Activated naive CD8-positive, alpha-beta T cell treated with anti-CD3 and anti-CD28 coated beads, Interleukin-2, amount 50 U/mL, for 24 hours (primary cell): ENCODE measurements around the gene GNAS.

Experiments
- ATAC-seq: fragments of 150-1000 bp; cut with Tn5 transposase; one replicate; pipeline ENCODE4 v1.10.0; 2021
- DNase-seq: peaks from one replicate; pipeline ENCODE4 v3.0.0; 2021
- H3K27ac Mint-ChIP-seq: one replicate; pipeline ENCODE4 v1.8.0; 2021; ENCODE audit warnings: mild to moderate bottlenecking, mixed read lengths
- H3K27me3 Mint-ChIP-seq: one replicate; pipeline ENCODE4 v1.8.0; 2021; ENCODE audit warnings: mixed read lengths
- H3K36me3 Mint-ChIP-seq: one replicate; pipeline ENCODE4 v1.8.0; 2021; ENCODE audit warnings: low read depth, mixed read lengths
- H3K4me1 Mint-ChIP-seq: one replicate; pipeline ENCODE4 v1.8.0; 2021; ENCODE audit warnings: mixed read lengths
- H3K4me3 Mint-ChIP-seq: one replicate; pipeline ENCODE4 v1.8.0; 2021; ENCODE audit warnings: mild to moderate bottlenecking, moderate library complexity, mixed read lengths
- H3K9me3 Mint-ChIP-seq: one replicate; pipeline ENCODE4 v1.8.0; 2021; ENCODE audit warnings: mixed read lengths

GNAS gene

GRCh38 chr20:58854638-58855471, 2.3 kb downstream of the GNAS start:
- no peak overlapping the region for H3K27ac Mint-ChIP-seq
- no peak for ATAC-seq

DNA sequence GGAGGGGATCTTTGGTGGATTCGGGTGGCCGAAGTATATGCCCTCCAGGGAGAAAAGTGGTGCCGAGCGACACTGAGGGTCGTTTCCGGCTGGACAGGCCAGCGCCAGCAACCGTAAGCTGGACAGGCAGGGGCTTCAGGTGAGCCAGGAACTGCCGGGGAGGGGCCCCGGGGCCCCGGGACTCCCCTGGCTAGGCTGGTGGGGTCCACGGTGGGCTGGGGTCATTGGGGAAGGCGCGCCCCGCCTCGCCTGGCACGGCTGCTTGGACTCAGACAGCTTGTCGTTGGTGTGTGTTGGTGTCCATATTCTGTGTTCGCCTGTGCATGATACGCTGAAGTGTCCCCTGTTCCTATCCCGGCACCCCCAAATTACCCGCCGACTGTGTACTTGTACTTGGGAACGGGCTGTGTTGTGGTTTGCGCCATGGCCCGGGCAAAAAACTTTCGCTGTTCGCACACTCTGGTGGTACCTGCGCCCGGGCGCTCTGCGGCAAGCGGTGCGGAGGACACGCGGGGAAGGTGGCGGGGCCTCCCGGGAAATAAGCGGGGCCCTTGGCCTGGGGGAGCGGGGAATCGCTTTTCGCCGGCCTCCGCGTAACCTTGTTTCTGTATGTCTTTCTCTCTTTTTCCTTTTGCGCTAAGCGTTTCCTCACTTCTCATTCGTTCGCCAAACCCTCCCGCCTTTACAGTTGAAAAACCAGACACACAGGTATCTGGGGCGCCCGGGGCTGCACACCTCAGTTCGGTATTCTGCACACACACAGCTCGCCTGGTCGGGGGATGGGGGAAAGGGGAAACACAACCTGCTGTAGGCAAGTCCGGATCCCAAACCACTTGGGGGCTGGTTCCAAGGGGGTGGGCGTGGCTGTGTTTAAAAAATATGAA, 3.2 kb downstream of the GNAS start:
- DNase-seq (no peak), ATAC-seq (no peak)
- Mint-ChIP-seq H3K4me1 (peaks cover 13% of the 10 kb centered on the region), H3K4me3 (no peak overlapping the region), H3K9me3 (no peaks in the 10 kb centered on the region), H3K27me3 (peaks cover 59% of the 10 kb centered on the region), H3K36me3 (no peaks in the 10 kb centered on the region), H3K27ac (no peak overlapping the region)

More at GRCh38 chr20:58854638-58855471, 2.3 kb downstream of the GNAS start:
- Mint-ChIP-seq H3K27me3 (peaks cover 56% of the 10 kb centered on the region), H3K4me1 (peaks cover 17% of the 10 kb centered on the region), H3K9me3 (no peaks in the 10 kb centered on the region), H3K4me3 (peak overlapping the region; percentile 29), H3K36me3 (no peaks in the 10 kb centered on the region)
- DNase-seq, result no peak

GRCh38 chr20:58863044-58863790, 10.7 kb downstream of the GNAS start:
- Mint-ChIP-seq H3K4me3 (no peak overlapping the region), H3K27me3 (peaks cover 37% of the 10 kb centered on the region), H3K36me3 (no peaks in the 10 kb centered on the region), H3K27ac (no peak overlapping the region), H3K9me3 (no peaks in the 10 kb centered on the region), H3K4me1 (peaks cover 6% of the 10 kb centered on the region)
- ATAC-seq (peak; percentile 24), DNase-seq (no peak)

GRCh38 chr20:58864346-58864745, 11.8 kb downstream of the GNAS start:
- no peak for DNase-seq
- Mint-ChIP-seq H3K36me3 (no peaks in the 10 kb centered on the region), H3K9me3 (no peaks in the 10 kb centered on the region), H3K4me3 (no peak overlapping the region), H3K4me1 (peaks cover 6% of the 10 kb centered on the region), H3K27ac (no peak overlapping the region), H3K27me3 (peaks cover 29% of the 10 kb centered on the region)
- ATAC-seq, result no peak

DNA sequence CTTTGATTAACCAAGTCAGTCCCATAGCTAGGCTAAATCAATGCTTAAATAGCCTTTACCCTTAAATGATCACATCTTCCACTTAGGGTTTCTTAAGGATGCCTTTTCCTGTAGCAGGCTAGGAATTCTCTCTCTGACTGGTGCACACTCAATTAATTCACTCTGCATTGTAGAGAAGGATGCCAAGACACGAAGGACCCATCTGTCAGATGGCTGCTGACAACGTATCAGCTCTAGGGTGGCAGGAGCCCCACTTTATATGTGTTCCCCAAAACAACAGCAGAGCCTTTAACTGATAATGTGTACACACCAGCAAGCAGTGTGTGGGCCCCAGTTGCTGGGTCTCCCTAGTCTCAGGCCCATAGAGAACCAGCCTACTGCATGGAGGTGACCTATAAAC, 13.3 kb downstream of the GNAS start:
- H3K4me1 Mint-ChIP-seq, result peaks cover 15% of the 10 kb centered on the region

GRCh38 chr20:58867211-58867610, 14.7 kb downstream of the GNAS start:
- H3K27me3 Mint-ChIP-seq, result peaks cover 15% of the 10 kb centered on the region
- ATAC-seq (no peak), DNase-seq (no peak)
- no peak overlapping the region for H3K4me3 Mint-ChIP-seq
- peaks cover 17% of the 10 kb centered on the region for H3K4me1 Mint-ChIP-seq
- no peaks in the 10 kb centered on the region for H3K36me3 Mint-ChIP-seq
- no peaks in the 10 kb centered on the region for H3K9me3 Mint-ChIP-seq
- H3K27ac Mint-ChIP-seq, result no peak overlapping the region

More for the DNA sequence above, 13.3 kb downstream of the GNAS start:
- Mint-ChIP-seq H3K4me3 (no peak overlapping the region), H3K36me3 (no peaks in the 10 kb centered on the region), H3K27ac (no peak overlapping the region), H3K27me3 (peaks cover 22% of the 10 kb centered on the region), H3K9me3 (no peaks in the 10 kb centered on the region)
- ATAC-seq (no peak), DNase-seq (no peak)

- H3K27me3 Mint-ChIP-seq, result peaks cover 5% of the 10 kb centered on the region
- DNase-seq (no peak), ATAC-seq (no peak)
- no peak overlapping the region for H3K27ac Mint-ChIP-seq
- no peak overlapping the region for H3K4me3 Mint-ChIP-seq
- no peaks in the 10 kb centered on the region for H3K36me3 Mint-ChIP-seq
- no peaks in the 10 kb centered on the region for H3K9me3 Mint-ChIP-seq
- H3K4me1 Mint-ChIP-seq, result peaks cover 11% of the 10 kb centered on the region
These were observed 16.3 kb downstream of the GNAS start for GRCh38 chr20:58868795-58869194.

DNA sequence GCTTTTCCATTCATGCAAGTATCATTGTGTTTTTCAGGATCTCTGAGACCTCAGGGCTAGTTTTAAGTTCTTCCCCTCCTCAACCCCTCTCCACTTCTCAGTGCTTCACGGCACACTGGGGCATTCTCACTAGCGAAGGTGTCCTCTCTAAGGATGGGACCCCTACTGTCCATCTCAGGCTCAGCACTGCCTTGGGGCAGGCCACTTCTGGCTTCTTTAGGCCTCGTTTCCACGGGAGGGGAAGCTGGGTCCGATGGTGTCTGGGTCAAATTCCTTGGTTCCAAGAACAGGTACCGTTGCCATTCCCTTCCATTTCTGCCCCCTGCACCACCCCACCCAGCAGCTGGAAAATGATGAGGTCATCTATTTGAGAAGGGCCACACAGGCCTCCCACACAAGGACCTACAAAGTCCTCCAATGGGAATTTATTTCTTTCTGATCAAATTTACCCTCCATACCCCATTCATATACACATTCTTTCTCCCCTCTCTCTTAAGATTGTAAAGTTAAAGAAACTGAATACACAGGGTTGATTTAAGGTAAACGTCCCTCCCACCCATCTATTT, 17.2 kb downstream of the GNAS start:
- no peak overlapping the region for H3K4me3 Mint-ChIP-seq
- H3K27ac Mint-ChIP-seq, result no peak overlapping the region
- H3K9me3 Mint-ChIP-seq, result no peaks in the 10 kb centered on the region
- peaks cover 11% of the 10 kb centered on the region for H3K4me1 Mint-ChIP-seq
- H3K27me3 Mint-ChIP-seq, result peaks cover 5% of the 10 kb centered on the region
- DNase-seq (no peak), ATAC-seq (no peak)
- no peaks in the 10 kb centered on the region for H3K36me3 Mint-ChIP-seq

DNA sequence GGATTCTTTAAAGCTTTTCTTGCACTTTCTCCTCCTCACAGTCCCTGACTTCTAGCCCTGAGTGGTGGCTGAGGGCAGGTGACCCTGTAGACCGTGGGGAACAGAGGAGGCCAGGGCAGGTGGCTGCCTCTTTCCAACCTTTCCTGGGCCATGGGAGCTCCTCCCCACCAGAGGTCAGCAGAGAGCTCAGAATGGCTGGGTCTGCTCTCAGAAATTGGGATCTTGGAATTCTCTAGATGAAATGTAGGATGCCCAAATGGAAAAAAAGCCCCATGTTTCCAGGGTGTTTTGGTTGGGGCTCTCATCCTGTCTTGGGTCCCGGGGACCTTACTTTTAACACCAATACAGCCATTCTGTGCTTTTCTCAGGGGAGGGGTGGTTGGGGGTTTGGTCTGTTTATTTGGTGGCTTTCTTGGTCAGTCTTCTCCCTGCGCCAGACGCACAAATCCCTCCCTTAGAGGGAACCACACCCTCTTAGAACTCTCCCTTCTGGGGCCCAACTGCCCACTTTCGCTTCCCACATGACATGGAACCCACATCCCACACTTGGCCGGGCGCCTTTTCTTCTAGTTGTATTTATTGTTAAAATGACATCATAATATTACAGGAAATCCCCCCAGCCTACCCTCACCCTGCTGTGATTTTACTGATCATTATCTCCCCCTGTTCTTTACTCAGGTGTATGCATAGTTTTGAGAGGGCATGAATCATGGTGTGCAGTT, 17.9 kb downstream of the GNAS start:
- peak; percentile 63 for ATAC-seq
- Mint-ChIP-seq H3K4me1 (peaks cover 11% of the 10 kb centered on the region), H3K9me3 (no peaks in the 10 kb centered on the region), H3K27ac (no peak overlapping the region), H3K36me3 (no peaks in the 10 kb centered on the region), H3K4me3 (no peak overlapping the region), H3K27me3 (peaks cover 4% of the 10 kb centered on the region)
- peak; percentile 62 for DNase-seq

GRCh38 chr20:58871533-58872102, 19.1 kb downstream of the GNAS start:
- peaks cover 4% of the 10 kb centered on the region for H3K27me3 Mint-ChIP-seq
- no peak overlapping the region for H3K27ac Mint-ChIP-seq
- H3K4me1 Mint-ChIP-seq, result peaks cover 12% of the 10 kb centered on the region
- H3K36me3 Mint-ChIP-seq, result no peaks in the 10 kb centered on the region
- no peaks in the 10 kb centered on the region for H3K9me3 Mint-ChIP-seq
- no peak overlapping the region for H3K4me3 Mint-ChIP-seq
- no peak for DNase-seq
- no peak for ATAC-seq

DNA sequence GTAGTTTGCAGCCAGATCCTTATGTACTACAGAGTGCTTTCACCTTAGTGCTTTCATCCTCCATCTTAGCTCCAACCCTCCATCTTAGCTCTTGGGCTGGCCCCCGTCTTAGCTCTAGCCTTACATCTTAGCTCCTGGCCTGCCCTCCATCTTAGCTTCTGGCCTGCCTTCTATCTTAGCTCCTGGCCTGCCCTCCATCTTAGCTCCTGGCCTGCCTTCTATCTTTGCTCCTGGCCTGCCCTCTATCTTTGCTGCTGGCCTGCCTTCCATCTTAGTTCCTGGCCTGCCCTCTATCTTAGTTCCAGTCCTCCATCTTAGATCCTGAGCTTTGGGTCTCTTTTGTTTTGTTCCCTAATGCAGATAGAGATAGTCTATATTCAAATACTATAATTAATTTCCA, 22.0 kb downstream of the GNAS start:
- no peaks in the 10 kb centered on the region for H3K9me3 Mint-ChIP-seq
- no peaks in the 10 kb centered on the region for H3K27me3 Mint-ChIP-seq
- H3K4me3 Mint-ChIP-seq, result no peak overlapping the region
- DNase-seq, result no peak
- ATAC-seq, result no peak
- peaks cover 28% of the 10 kb centered on the region for H3K4me1 Mint-ChIP-seq
- no peak overlapping the region for H3K27ac Mint-ChIP-seq
- no peaks in the 10 kb centered on the region for H3K36me3 Mint-ChIP-seq

- no peak overlapping the region for H3K4me3 Mint-ChIP-seq
- H3K9me3 Mint-ChIP-seq, result no peaks in the 10 kb centered on the region
- H3K36me3 Mint-ChIP-seq, result no peaks in the 10 kb centered on the region
- peaks cover 26% of the 10 kb centered on the region for H3K4me1 Mint-ChIP-seq
- DNase-seq (no peak), ATAC-seq (no peak)
- no peak overlapping the region for H3K27ac Mint-ChIP-seq
- no peaks in the 10 kb centered on the region for H3K27me3 Mint-ChIP-seq
These were observed 22.6 kb downstream of the GNAS start for GRCh38 chr20:58875111-58875510.

GRCh38 chr20:58875541-58876134, 23.1 kb downstream of the GNAS start:
- H3K36me3 Mint-ChIP-seq, result no peaks in the 10 kb centered on the region
- no peak for DNase-seq
- peaks cover 21% of the 10 kb centered on the region for H3K4me1 Mint-ChIP-seq
- no peaks in the 10 kb centered on the region for H3K27me3 Mint-ChIP-seq
- no peak overlapping the region for H3K27ac Mint-ChIP-seq
- ATAC-seq, result no peak
- no peak overlapping the region for H3K4me3 Mint-ChIP-seq
- no peaks in the 10 kb centered on the region for H3K9me3 Mint-ChIP-seq
